Measurements from ENCODE around the gene CHRND.

CHRND gene

DNA sequence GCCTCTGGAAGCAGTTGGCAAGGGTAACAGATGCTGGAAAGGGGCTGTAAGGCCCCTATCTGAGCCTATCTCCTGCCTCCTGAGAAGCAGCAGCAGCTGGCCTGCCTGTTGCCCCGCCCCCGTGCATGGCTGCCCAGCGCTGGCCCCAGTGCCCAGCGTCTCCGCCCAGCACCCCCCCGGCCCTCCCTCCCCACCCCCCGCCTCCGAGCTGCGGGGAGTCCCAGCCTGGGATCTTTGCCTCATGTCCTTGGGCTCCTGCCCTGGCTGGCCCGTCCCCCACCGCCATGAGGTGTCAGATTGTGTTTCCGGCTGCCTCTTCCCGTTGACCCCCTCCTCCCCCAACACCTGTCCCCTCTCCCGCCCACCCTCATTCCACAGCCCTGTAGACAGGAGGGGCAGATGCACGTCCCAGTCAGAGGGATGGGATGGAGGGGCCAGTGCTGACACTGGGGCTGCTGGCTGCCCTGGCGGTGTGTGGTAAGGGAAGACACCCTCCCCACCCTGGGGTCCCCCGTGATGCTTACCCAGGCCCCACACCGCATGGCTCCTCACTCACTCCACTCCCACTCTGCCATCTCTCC is at the start of gene CHRND:
TSS of gene CHRND (plus strand) at position 370 of the 581 bp plus-strand sequence. CDS start at position 426, 56 bp downstream.
- DNase-seq, result no peak

DNA sequence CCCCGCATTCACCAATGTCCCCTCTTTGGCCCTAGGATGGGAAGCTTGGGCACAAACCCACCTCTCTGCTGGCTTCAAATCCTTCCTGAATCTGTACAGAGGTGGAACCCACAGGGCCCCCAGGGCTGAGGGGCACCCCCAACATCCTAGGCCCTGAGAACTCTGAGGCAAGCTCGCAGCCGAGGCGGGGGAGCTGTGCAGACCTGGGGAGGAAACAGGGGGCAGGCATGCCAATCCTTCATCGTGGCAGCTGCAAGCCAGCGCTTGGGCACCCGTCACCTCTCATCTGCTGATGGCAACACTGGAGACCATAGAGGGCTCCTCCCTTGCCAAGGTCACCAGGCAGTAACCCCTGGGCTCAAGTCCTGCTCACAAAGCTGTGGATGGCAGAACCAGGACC is 49.2 kb upstream of the CHRND start:
- DNase-seq, result no peak

DNA sequence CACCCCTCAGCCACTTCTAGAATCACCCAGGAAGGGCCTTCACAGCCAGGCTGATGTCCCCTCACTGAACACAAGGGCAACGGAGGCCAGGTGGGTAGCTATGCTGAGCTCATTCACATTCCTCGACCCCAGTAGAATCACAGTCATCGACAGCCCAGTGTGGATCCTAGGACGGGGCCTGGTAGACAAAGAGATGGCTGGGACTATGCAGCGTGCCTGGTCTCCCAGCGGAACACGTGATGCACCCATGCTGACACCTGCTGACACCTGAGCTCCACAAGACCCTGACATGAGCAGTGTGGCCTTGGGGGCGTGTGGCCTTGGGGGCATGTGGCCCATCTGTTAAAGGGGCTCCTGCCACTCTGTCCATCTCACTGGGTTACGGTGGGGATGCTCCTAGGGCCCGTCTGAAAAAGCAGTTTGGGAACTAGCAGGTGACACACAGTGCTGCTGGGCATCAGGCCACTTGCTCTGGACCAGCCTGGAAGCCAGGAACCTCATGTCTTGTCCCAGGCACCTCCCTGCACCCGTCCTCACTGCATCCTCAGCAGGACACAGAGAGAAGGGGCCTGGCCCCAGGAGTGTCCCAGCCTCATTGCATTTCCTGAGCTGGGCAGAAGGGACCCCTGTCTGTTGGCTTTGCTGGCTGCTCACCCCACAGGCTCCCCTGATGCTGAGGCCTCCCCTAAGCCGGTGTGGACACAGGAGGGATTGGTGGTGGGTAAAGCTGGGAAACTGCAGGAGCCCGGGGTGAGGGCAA is 48.0 kb upstream of the CHRND start:
- no peak for DNase-seq

DNA sequence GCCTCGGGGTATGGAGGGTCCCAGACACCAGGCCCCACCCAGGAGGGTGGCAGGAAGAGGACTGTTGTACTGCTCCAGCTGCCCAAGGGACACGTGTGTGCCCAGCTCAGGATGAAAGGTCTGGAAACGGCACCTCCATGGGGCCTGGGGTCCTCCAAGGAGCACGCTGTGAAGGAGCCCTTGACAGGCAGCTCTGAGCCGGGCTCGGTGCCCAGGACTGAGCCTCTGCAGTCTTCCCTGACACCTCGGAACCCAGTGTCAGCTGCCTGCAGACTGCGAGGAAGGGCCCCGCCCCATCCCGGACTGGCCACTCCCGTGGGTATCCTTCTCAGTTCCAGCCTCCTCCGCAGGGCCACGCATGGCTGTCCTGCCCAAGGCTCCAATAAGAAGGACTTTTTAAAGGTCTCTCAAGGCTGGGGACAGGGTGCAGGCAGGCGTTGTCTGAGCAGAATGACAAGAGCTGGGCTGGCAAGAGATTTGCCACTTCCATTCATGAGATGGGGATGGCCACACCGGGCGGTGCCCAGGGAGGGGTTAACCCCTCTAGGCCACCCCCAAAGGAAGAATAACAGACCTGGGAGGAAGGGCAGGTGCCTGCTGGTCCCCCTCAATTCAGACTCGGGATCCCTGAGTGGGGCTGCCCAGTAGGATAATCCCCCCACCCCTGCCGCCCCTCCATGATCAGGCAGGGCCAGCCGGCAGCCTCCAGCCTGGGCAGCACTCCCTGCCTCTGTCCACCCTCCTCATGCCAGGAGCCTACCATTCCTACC is 47.2 kb upstream of the CHRND start:
- no peak for DNase-seq

DNA sequence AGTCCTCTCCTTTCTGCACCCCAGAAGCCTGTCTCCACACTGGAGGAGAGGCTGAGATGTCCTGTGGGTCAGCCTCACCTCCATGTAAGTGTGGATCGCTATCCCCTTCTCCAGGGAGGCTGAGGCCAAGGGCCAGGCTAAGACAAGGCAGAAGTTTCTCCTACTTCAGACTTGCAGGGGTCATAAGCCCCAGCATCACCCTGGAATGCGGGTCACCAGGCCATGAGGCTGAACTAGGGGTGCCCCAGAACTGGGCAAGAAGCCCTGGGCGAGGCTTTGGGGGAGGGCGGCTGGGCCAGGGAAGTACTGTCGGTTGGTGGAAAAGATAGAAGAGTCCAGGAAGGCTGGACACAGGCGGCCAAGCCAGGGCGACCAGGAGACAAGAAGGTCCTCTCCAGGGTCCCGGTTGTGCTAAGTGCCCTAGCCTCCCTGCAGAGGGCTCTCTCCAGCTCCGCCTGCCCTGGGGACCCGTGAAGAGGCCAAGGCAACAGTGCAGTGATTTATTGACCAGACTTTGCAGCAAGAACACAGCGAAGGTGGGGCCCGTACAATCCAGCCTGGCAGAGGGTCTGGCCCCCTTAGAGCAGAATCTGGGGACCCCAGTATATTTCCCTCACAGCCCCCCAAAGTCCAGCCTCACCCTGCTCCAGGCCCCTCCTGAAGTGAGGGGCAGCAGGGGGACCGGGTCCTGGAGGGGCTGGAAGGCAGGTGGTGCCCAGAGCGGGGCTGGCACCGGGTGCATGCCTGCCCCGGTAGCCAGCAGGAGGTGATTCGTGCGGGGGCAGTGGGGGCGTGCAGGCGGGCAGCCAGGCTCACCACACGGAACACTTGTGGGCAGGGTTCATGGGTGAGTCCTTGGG is 46.4 kb upstream of the CHRND start:
- DNase-seq, result no peak

DNA sequence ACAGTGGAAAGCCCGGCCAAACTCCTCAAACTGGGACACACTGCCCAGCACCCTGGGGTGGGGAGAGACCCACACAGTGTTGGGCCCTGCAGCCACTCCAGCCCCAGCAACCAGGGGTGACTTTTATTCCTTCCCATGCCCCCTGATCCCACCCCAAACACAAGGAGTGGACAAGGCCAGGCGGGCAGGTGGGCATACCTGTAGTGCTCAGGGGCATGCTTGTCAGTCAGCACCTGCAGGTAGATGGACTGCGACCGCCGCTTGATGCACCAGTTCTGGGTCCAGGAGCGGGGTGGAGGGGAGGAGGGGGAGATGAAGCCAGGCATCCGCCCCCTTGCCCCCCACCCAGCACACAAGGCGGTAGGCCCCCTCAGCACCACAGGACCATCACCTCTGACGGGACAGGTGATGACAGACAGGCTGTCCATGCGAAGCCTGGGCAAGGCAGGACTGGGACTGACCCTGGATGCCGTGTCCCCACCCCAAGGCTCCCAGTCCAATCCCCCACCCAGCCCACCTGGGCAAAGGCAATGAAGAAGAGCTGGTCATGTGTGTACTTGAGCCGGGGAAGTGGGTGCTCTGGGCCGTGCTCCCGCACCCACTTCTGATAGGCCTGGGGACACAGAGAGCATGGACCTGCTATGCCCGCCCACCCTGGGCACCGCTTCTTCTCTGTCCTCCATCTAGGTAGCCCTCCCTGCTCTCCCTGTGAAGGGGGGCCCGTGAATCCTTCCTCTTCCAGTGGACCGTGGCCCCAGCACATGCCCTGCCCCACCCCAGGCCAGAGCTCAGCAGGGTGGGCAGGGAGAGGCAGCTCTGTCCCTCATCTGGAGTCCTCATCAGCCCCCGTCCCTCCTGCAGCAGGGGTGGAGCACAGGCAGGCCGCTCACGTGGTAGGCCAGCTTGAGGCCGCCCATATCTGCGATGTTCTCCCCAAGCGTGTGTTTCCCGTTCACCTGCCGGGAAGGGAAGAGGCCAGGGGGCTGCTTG is 45.5 kb upstream of the CHRND start:
- no peak for DNase-seq

DNA sequence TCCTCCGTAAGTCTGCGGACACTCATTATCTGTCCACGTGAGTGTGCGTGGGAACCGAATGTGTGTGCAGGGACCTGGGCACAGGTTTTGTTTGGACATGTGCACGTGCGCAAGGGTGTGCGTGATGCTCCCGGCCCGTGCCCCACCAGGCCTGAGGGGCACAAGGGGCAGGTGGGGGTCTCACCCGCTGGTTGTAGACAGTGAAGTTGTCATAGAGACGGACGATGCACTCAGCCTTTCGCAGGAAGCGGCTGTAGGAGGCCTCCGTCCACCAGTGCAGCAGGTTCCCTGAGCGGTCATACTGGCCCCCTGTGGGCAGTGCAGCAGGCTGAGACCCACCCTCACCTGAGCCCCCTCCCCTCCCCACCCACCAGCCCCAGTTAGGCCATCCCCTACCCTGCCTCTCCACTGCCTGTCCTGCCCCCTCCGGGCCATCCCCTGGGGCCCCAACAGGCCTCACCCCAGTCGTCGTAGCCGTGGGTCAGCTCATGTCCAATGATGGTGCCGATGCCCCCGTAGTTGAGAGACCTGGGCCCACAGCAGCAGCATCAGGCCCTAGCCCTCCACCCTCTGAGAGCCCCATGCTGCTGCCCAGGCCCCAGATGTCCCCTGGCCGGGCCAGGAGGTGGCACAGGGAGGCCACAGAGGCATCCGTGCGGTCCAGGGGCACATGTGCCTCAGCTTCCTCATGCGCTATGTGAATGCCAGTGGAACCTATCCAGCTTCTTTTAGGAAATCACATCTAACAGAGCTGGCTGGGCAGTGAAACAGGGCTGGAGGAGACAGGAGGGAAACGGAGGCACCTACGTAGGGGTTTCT is 44.4 kb upstream of the CHRND start:
- no peak for DNase-seq

DNA sequence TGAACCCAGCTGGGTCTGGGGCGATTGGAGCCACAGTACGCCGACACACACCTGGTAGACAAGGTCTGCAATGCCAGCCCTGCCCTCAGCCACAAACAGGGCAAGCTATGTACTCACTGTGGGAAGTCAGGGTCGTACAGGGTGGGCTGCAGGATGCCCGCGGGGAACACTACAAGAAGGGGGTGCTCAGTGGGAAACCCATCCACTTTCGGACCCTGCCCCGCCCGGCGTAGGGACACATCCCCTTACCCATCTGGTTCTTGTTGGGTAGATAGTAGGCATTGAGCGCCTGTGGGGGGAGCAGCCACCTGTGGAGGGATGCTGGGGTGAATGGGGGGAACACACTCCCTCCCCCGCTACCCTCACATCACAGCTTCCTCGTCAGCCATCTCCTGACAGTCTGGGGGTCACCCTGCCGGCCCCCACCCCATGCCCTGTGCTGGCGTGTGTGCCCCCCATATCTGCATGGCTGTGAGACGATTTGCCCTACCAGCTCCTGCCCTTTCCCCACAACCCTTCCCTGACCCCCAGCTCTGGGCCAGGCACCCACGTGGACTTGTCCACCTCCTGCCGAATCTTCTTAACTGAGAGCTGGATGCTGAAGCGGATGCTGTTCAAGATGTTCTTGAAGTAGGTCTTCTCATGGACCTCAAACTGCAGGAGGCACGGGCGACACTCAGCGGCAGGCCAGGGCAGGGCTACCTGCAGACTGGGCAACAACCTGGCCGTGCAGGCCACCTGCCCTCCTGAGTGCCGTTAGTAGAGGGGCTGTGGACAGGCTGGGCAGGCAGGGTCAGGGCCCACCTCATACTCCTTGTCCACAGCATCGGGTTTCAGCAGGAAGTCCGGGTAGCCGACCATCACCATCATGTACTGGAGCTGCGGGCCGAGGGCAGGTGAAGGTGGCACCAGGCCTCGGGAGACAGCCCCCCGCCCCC is 43.4 kb upstream of the CHRND start:
- no peak for DNase-seq

DNA sequence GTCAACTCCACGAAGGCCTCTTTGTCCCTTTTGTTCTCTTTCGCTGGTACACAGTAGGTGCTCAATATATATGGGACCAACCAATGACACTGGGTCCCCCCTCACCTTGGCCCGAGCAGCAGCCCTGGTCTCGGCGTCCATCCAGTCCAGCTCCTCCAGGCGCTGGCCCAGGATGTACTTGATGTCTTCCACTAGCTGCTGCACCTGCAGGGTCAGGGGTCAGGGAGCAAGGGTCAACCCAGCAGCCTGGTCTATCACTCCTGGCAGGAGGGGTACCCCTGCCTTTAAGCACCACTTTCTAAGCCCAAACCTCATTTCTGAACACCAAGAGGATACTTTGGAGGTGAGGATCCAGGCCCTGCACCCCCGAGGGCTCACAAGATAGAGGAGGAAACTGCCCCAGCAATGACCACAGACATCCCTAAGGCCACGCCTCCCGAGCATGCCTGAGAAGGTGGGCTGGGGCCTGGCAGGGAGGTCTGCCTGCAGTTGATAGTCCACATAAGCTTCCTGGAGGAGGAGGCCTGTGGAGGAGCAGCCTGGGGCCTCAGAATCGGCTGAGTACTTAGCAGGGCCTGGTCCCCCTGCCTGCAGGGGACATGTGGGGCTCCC is 42.5 kb upstream of the CHRND start:
- DNase-seq, result no peak

DNA sequence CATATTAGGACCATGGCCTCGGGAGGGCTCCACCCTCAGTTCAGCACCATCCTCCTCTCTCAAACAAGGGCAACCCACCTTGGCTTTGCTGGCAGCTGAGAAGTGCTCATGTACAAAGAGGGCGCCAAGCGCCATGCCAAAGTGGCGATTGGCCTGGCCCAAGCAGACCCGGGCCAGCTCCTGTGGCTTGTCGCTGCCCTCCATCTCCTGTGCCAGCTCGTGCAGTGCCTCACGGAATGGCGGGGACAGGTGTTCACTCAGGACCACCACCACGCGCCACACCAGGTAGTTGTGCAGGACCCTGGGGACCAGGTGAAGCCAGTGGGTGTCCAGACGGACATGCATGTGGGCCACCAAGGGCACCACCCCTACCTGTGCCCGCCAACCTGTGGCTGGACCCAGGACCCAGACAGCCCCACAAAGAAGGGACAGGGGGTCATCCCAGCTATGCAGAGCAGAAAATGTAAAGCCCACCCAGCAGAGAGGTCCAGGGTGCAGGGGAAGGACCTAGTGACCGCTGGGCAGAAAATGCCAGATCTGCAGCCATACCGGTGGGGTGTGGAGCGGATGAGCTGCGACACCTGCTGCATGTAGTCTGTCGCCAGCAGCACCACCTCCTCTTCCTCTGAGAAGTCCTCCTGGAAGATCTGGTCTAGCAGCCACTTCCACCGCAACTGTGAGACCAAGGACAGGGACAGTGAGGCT is 41.9 kb upstream of the CHRND start:
- no peak for DNase-seq

DNA sequence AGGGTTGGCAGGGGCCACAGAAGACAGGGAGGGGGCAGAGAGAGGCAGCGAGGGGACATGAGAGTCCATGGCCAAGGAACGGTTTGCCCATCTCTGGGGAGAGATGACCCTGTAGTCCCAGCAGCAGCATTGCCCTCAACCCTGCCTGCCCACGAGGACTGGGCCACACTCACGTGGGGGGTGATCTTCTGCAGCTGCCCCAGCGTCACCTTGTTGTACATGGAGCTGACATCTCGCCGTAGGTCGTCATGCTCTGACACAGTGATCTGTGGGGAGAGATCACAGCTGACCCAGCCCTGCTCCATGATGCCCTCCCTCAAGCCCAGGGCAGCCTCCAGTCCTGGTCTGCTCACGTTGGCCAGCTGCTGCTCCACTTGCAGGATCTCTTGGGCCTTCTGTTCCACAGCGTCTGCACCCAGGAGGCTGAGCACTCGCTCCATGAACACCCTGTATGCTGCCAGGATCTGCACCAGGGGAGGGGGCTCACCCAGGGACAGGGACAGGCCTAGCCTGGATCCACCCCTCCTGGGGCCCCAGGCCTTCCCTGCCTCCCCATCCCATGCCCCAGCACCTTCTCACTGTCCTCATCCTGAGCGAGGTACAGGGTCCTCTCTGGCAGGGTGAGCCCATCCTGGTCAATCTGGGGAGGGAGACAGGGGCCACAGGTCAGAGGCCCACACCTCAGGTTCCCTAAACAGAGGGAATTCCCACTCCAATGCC is 41.2 kb upstream of the CHRND start:
- no peak for DNase-seq

DNA sequence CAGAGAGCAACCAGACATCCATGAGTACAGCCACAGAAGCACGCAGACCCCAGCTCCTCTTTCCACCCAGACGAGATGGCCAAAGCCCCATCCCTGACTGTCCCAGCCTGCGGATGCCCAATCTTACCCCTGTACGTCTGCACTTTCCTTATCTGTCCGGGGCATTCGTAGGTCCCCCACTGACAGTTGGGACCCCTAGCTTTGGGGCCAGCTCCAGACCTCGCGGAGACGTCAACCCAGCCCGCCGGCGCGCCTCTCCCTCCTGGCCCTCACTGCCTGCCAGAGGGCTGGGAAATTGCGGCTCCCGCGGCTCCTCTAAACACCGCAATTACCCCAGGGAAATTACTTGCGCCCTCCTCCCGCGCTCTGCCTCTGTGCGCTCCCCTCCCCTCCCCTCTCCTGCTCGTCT is 40.6 kb upstream of the CHRND start:
- DNase-seq, result no peak

DNA sequence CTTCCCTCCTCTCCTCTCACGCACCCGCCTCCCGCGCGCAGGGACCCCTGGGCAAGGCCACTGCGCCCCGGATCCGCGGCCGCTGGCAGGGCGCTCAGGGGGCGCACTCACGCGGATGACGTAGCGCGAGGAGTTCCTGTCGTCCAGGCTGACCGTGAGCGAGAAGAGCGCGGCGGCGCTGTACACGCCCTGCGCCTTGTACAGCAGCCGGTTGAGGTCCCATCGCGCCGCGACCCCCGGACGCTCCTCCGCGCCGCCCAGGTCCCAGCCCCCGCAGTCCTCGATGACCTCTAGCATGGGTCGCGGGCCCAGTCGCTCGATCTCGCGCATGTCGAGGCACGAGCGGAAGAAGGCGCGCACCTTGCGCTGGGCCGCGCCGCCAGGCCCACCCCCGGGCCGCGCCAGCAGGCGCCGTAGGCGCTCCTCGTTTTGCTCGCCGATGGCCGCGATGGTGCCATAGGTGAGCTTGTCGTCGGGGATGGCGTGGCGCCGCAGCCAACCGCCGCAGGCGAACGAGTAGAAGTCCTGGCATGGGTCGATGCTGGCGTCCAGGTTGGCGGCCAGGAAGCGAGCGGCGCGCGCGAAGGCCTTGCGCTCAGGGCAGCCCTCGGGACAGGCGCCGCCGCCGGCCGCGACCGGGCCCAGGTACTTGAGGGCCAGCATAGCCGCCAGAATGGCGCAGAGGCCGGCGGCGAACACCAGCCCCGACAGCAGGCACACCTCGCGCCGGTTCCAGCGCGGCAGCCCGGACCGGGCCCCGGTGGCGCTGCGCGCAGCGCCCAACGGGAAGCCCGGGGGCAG is 40.0 kb upstream of the CHRND start:
- no peak for DNase-seq

DNA sequence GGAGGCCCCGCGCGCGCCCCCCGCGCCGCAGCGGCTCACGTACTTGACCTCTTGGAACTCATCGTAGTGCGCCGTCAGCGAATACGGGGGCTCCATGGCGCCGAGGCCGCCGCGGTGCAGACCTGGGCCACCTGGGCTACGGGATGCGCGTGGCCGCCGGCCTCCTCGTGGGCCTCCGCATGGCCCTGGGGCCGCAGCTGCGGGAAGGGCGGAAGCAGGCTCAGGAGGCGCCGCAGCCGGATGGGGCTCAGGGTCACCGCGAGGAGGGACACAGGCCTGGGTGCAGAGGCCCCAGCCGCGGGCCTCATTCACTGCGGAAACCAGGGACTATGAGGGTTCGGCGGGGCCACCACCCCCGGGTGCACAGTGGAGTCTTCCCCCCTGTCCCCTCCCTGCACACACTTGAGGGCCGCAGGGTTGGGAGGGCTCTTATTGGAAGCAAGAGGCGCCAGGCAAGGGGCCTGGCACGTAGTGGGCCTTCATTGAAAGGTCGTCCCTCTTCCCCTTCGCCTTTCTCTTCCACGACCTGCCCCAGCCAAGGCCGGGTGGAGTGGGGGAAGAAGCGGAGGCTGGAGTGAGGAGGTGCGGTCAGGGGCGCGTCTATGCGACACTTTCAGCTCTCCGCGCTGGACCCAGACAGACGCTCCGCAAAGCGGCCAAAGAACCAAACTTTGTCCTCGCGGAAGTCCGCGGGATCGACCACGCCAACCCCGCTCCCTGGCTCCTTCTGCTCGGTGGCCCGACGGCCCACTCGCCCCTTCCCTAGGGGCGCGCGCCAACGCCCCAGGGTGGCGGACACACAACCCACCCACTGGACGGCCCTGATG is 39.2 kb upstream of the CHRND start:
- no peak for DNase-seq

DNA sequence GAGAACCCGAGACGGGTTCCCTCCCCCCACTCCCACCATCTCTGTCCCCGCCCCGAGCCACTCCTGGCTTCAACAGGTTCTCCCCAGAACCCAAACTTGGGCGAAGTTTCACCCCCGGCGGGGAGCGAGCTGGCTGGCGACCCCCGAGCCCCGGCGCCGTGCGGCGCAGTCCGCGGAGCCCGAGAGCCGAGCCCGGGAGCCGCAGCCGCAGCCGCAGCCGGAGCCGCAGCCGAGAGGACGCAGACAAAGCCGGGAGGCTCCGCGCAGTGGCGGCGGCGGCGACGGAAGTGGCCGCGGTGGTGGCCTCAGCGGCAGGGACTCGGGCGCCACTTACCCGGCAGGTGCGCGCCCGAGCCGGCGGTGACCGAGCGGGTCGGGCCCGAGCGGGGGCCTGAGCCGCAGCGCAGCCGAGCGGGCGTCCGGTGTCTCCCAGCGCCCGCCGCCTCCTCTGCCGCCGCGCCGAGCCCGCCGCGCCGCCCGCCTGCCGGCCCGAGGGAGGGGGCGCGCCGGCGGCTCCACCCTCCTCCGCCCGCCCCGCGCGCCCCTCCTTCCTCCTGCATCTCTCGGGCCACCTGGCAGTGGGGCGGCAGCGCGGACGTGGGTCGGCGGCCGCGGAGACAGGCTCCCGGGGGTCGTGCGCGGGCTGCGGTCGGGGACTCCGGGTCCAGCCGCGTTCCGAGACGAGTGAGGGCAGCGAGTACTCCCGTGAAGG is 38.4 kb upstream of the CHRND start, which contains the start of gene ECEL1:
TSS of gene ECEL1 (minus strand) at position 450 of the 712 bp plus-strand sequence. CDS start 1,181 bp downstream, outside the sequence.
- DNase-seq, result no peak
